ENCODE results near the gene SLC44A2.
"Not testable (repeated sequence)": the region's sequence is repeated elsewhere in the genome, so short reads cannot be mapped to it uniquely, and the experiment has no call there.

SLC44A2 gene

GRCh38 chr19:10670876-10671804, 45.8 kb downstream of the SLC44A2 start:
- H3K4me3 ChIP-seq (ENCODE audit: low read depth, low read length) = no peak overlapping the region
- no peak for TF ChIP-seq CTCF (IDR thresholded peaks at IDR 0.05; ENCODE audit: low read depth, low read length)

- H3K4me3 ChIP-seq (ENCODE audit: low read depth, low read length) = not testable (repeated sequence)
These were observed 46.6 kb downstream of the SLC44A2 start for GRCh38 chr19:10671922-10672321.

- not testable (repeated sequence) for H3K4me3 ChIP-seq (ENCODE audit: low read depth, low read length)
These were observed 49.9 kb downstream of the SLC44A2 start for GRCh38 chr19:10675214-10675613.

DNA sequence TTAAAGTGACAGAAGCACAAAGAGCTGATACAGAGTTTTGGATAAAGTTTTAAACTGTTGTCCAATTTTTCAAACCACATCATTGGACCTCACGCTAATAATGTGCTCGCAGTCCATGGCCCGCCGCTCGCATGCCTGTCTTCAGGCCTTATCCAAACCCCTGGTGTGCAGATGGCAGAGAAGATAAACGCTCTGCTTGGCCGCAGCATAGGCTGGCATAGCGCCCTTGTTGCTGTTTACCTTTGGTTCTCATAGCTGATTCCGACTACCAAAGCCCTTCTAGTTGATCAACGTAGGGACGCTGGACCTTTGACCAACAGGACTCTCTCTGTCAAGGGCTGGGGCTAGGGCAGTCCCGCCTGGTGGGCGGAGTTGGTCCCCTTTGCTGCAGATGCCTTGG, 52.4 kb downstream of the SLC44A2 start:
- no peak overlapping the region for H3K4me3 ChIP-seq (ENCODE audit: low read depth, low read length)
- TF ChIP-seq CTCF (IDR thresholded peaks at IDR 0.05; ENCODE audit: low read depth, low read length) = no peak

- no peak overlapping the region for H3K4me3 ChIP-seq (ENCODE audit: low read depth, low read length)
- no peak for TF ChIP-seq CTCF (IDR thresholded peaks at IDR 0.05; ENCODE audit: low read depth, low read length)
These were observed 53.5 kb downstream of the SLC44A2 start for GRCh38 chr19:10678813-10679212.

GRCh38 chr19:10679743-10680142, 54.4 kb downstream of the SLC44A2 start:
- H3K4me3 ChIP-seq (ENCODE audit: low read depth, low read length) = no peak overlapping the region
- TF ChIP-seq CTCF (IDR thresholded peaks at IDR 0.05; ENCODE audit: low read depth, low read length) = no peak

GRCh38 chr19:10680545-10681135, 55.3 kb downstream of the SLC44A2 start:
- no peak for TF ChIP-seq CTCF (IDR thresholded peaks at IDR 0.05; ENCODE audit: low read depth, low read length)
- H3K4me3 ChIP-seq (ENCODE audit: low read depth, low read length) = no peak overlapping the region

DNA sequence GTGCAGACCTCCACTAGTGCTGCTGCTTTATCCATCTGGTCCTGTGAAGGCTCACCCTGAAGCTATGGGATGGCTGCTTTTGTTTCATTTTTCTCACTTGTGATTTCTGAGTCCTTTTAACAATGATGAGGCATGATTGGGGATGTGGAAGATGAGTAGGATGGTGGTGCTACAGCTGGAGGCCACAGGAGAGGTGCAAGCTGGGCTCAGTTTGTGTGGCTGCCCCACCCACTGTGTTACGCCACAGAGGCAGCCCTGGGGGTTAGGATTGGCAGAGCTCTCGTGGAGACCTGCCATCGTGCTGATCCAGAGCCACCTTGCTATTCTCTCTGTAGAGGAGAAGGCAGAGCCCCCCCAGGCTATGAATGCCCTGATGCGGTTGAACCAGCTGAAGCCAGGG, 56.3 kb downstream of the SLC44A2 start:
- no peak for TF ChIP-seq CTCF (IDR thresholded peaks at IDR 0.05; ENCODE audit: low read depth, low read length)

More for the DNA sequence above, 56.3 kb downstream of the SLC44A2 start:
- H3K4me3 ChIP-seq (ENCODE audit: low read depth, low read length) = no peak overlapping the region
